Measurements from ENCODE around the gene LRRC59.

LRRC59 gene

DNA sequence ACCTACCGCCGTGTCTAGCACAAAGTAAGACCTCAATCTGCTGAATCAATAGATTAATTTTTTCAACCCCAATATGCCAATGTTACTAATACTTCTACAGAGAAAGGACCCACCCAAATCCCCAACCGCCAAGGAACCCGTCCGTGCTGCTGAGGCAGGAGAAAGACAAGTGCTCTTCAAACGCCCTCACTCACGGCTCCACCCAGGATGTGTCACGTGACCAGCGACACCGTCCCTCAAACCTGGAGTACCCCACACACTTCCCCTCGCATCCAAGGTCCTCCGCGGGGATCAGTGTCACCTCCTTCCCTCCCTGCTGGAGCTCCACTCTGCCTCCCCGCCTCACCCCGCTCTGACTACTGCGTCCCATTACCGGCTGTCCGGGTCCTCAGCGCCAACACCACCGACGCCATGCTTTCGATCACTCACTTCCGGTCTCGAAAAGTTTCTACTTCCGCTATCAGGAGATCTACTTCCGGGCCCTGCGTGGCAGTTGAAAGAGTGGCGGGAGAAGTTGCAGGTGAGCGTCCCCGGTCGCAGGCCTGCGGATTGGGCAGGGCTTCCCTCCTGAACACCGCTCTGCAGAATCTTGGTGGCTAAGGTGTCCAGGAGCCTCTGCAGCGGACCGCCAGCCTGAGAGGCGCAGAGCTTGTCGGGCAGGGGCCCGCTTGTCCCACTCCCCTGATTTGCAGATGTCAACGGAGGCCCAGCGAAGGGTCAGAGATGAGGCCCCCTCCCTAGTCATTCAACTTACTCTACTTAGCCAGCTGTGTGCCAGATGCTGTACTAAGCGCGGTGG is 24.4 kb downstream of the LRRC59 start, which contains the start of the genes EME1 and MRPL27:
EME1 (plus strand) TSS at position 472 of the 799 bp plus-strand sequence. CDS start 1,980 bp downstream, outside the sequence.
MRPL27 (minus strand) TSS at position 427 of the 799 bp plus-strand sequence; CDS start at position 413, 14 bp downstream.
- H3K4me3 ChIP-seq (ENCODE audit: low read length): peak within 1 kb of the TSS; percentile 83
- no peak for TF ChIP-seq CTCF (conservative IDR thresholded peaks at IDR 0.05; ENCODE audit: low read length)
- DNase-seq (ENCODE audit: low read depth): peak; percentile 82

GRCh38 chr17:50372222-50372757 is 25.0 kb downstream of the LRRC59 start:
- TF ChIP-seq CTCF (conservative IDR thresholded peaks at IDR 0.05; ENCODE audit: low read length): no peak
- no peak for DNase-seq (ENCODE audit: low read depth)
- H3K4me3 ChIP-seq (ENCODE audit: low read length): peak overlapping the region; percentile 83

DNA sequence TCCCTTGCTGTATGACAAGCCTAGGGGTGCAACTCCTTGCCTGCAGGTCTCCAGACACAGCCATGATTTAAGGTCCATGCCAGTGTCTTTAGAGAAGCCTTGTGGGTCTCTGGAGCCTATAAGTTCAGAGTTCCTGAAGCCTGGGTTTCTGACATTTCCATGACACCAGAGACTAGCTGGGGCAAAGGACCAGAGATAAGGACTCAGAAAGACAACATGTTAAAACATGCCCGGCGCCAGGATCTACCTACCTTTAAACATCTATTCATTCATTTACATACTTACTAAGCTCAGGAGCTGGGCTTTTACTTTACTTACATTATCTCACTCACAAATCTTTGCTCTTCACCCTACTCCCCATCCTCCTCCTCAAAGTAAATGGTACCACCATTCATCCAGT is 25.8 kb downstream of the LRRC59 start:
- H3K4me3 ChIP-seq (ENCODE audit: low read length): no peak overlapping the region
- no peak for TF ChIP-seq CTCF (conservative IDR thresholded peaks at IDR 0.05; ENCODE audit: low read length)
- DNase-seq (ENCODE audit: low read depth): no peak

- DNase-seq (ENCODE audit: low read depth): no peak
- no peak for TF ChIP-seq CTCF (conservative IDR thresholded peaks at IDR 0.05; ENCODE audit: low read length)
- no peak overlapping the region for H3K4me3 ChIP-seq (ENCODE audit: low read length)
Observed at GRCh38 chr17:50370052-50370451, 27.3 kb downstream of the LRRC59 start.

DNA sequence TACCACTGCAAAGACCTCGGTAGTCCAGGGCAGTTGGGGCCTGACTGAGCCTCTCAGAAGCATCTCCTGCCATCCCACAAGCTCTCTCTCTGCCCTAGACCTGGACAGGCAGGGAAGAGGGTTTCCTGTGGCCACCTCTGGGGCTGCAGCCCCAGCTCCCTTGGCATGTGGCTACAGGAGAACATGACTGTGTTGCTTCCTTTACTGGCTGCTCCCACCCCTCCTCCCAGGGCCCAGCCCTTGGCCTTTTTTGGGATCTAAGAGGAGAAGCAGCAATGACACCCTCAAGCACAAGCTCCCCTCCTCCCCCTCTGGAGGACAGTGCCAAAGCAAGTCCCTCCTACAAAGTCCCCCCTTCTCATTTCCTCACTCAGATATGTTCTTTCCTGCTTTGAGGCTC is 29.9 kb downstream of the LRRC59 start:
- no peak for DNase-seq (ENCODE audit: low read depth)
- no peak for TF ChIP-seq CTCF (conservative IDR thresholded peaks at IDR 0.05; ENCODE audit: low read length)
- H3K4me3 ChIP-seq (ENCODE audit: low read length): no peak overlapping the region

- DNase-seq (ENCODE audit: low read depth): no peak
- TF ChIP-seq CTCF (conservative IDR thresholded peaks at IDR 0.05; ENCODE audit: low read length): no peak
- H3K4me3 ChIP-seq (ENCODE audit: low read length): no peak overlapping the region
Observed at GRCh38 chr17:50365649-50366393, 31.5 kb downstream of the LRRC59 start.

Measured in AG10803 (cell line).